NOMO-1 treated with DMSO at 0.1 percent for 48 hours (cell line): Measurements from ENCODE around the gene CYP2F1.
"Not testable (repeated sequence)": the region's sequence is repeated elsewhere in the genome, so short reads cannot be mapped to it uniquely, and the experiment has no call there.

Experiments used
- DNase-seq: peaks from one replicate; lab custom pipeline; 2025; ENCODE audit not compliant: unreplicated experiment; lab: John Stamatoyannopoulos, UW

The CYP2F1 gene

GRCh38 chr19:41114132-41114531, at the start of gene CYP2F1:
TSS of gene CYP2F1 (plus strand) at chr19:41114432. CDS start at chr19:41116189, 1,757 bp downstream.
- no peak for DNase-seq

DNA sequence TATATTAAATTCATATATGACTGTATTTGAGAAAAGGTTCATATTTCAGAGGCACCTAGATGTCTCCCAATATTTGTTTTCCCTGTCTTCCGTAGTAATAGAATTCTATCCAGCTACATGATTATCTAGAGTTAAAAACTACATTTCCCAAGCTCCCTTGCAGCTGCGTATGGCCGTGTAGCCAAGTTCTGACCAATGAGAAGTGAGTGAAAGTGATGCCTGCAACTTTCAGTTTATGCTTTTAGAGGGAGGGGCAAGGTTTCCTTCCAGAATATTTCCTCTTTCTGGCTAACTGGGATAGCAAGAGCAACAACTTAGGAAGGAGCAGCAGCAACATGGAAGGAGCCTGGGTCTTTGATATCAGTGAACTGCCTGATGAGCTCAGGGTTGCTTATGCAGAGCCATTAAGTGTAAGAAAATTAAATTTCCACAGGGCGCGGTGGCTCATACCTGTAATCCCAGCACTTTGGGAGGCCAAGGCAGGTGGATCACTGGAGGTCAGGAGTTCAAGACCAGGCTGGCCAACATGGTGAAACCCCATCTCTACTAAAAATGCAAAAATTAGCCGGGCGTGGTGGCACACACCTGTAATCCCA, 49.2 kb upstream of the CYP2F1 start:
- DNase-seq, result no peak

- DNase-seq, result no peak
Observed at GRCh38 chr19:41076286-41076685, 37.9 kb upstream of the CYP2F1 start.

DNA sequence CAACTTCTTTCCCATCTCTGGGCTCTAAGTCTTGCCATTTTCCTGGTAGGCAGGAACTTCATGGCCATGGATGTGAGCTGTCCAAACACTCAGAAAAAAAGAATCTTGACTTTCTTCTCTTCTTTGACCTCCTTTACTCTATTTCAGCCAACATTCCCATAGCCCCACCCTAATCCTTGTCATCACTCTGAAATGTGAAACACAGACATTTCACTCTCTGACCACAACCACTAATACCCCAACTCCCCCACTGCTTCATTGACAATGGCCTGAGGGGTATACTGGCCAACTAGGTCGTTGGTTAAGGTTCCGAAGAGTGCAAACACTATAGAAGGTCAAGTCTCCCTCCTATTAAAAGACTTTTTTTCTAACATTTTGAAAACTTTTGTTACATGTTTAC, 30.7 kb upstream of the CYP2F1 start:
- no peak for DNase-seq

- DNase-seq, result no peak
Observed at GRCh38 chr19:41085748-41086415, 28.4 kb upstream of the CYP2F1 start.

DNA sequence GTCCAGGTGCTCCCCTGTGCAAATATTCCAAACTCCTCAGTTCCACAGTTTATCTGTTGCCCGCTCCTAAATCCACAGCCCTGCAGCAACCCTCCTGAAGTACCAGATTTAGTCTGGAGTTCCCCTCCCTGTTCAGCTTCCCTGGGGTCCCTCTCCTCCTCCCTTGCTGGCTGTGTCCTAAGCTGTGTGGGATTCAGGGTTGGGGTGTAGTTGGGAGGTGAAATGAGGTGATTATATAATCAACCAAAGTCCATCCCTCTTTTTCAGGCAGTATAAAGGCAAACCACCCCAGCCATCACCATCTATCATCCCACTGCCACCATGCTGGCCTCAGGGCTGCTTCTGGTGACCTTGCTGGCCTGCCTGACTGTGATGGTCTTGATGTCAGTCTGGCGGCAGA, 26.1 kb upstream of the CYP2F1 start, which contains the start of gene CYP2A13:
Gene CYP2A13 (plus strand): TSS at position 301 of the 400 bp plus-strand sequence. CDS start 21 bp downstream, at position 322.
- no peak for DNase-seq

DNA sequence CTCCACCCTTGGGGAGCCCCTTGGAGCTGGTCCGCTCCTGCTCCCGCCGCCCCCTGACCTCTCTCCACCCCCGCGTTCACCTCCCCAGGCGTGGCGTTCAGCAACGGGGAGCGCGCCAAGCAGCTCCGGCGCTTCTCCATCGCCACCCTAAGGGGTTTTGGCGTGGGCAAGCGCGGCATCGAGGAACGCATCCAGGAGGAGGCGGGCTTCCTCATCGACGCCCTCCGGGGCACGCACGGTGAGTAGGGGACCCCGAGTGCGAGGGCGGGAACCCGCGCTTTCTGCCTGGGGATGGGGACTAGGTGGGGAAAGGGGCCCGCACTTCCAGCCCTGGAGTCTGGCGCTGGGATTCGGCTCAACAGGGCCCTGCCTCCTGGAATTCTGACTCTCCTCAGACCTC, 24.3 kb upstream of the CYP2F1 start:
- no peak for DNase-seq

- no peak for DNase-seq
Observed at GRCh38 chr19:41095703-41096102, 18.5 kb upstream of the CYP2F1 start.

DNA sequence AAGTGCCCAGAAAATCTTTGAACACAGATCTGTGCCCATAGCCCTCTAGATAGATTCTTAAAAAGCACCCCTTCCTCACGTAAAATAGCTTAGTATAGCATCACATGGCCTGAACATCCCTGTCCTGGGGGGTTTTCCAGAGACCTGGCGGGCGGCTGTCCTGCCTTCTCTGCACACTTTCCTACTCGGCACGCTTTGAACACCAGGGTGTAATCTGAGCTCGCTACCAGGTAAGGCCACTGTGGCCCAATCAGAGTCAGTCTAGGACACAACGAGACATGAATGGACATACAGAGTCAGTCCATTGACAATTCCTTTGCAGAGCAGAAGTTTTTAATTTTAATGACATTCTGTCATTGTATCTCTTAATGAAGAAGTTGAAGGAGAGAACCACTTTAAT, 17.9 kb upstream of the CYP2F1 start:
- no peak for DNase-seq

DNA sequence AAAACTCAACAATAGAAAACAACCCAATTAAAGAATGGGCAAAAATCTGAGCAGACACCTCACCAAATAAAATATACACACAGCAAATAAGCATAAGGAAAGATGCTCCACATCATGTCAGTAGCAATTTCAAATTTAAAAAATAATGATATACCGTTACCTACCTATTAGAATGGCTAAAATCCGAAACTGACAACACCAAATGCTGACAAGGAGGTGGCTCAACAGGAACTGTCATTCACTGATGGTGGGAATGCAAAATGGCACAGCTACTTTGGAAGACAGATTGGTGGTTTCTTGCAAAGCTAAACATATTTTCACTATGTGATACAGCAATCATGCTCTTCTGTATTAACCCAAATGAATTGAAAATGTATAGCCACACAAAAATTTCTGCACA, 16.9 kb upstream of the CYP2F1 start:
- no peak for DNase-seq

DNA sequence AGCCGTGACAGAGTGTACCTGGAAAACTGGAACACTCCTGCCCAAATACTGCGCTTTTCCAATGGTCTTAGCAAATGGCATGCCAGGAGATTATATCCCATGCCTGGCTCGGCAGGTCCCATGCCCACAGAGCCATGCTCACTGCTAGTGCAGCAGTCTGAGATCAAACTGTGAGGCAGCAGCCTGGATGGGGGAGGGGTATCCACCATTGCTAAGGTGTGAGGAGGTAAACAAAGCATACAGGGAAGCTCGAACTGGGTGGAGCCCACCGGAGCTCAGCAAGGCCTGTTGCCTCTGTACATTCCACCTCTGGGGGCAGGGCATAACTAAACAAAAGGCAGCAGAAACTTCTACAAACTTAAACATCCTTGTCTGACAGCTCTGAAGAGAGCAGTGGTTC, 15.5 kb upstream of the CYP2F1 start:
- DNase-seq, result no peak

- DNase-seq, result not testable (repeated sequence)
Observed at GRCh38 chr19:41102210-41102609, 12.0 kb upstream of the CYP2F1 start.

DNA sequence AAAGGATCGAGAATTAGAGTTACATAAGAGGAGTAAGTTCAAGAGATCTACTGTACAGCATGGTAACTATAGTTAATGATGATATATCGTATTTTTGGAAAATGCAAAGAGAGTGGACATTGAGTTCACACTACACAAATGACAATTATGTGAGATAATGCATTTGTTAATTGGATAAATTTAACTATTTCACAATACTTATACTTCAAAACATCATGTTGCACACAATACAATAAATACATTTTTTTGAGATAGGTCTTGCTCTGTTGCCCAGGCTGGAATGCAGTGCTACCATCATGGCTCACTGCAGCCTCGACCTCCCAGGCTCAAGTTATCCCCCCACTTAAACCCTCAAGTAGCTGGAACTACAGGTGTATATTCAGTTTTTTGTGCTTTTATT, 8.1 kb upstream of the CYP2F1 start:
- DNase-seq, result no peak

- no peak for DNase-seq
Observed at GRCh38 chr19:41111296-41111695, 2.9 kb upstream of the CYP2F1 start.

GRCh38 chr19:41111750-41112295, 2.4 kb upstream of the CYP2F1 start:
- no peak for DNase-seq

- no peak for DNase-seq
Observed at GRCh38 chr19:41112728-41113290, 1.4 kb upstream of the CYP2F1 start.

GRCh38 chr19:41116261-41116660, 2.0 kb downstream of the CYP2F1 start:
- DNase-seq, result no peak

- DNase-seq, result peak; percentile 57
Observed at GRCh38 chr19:41120929-41121911, 7.0 kb downstream of the CYP2F1 start.

DNA sequence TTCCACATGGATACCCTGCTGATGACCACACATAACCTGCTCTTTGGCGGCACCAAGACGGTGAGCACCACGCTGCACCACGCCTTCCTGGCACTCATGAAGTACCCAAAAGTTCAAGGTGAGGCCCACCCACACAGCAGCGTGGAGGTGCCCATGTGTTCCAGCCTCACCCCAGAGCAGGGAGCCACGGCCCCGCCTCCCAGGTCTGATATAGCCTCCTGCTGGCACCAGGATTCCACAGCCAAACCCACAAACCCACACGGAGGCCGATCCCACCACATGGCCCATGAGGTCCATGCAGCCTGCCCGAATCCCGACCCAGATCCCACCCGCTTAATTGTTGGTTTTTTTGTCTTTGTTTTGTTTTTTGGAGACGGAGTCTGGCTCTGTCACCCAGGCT, 8.6 kb downstream of the CYP2F1 start:
- DNase-seq, result not testable (repeated sequence)

DNA sequence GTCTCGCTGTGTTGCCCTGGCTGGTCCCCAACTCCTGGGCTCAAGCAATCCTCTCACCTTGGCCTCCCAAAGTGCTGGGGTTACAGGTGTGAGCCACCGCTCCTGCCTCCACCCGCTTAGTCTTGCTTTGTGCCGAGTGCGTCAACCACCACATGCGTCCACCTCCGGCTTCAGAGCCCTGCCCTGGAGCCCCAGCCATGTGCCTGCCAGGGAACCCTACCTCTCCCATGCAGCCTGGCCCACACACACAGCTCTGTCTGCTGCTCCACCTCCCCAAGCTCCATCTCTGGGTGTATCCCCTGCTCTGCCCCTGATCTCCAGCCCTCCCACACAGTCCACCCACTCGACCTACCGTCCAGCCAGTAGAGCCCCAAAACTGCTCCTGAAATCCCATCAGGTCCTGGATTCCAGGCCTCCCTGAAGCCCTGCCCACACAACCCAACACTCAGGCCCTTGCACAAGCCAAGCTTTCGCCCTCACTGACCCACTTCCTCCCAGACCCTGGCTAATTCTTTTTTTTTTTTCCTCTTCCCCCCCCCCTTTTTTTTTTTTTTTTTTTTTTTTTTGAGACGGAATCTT, 9.6 kb downstream of the CYP2F1 start:
- no peak for DNase-seq

DNA sequence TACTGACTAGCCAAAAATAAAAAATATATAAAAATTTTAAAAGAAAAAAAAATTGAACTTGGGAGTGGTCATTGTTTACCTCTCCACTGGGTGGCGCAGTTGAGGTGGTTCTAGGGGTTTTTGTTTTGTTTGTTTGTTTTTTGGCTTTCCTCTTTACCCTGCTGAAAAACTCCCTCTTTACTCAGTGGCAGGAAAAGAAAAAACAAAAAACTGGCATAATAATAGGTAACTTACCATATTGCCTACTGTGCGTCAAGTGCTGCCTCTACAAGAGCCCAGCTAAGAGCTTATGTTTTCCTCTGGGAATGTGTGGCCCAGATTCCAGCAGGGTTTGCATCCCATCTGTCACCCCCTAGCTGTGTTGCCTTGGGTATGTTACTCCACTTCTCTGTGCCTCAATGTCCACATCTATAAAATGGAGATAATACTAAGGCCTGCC, 12.6 kb downstream of the CYP2F1 start:
- peak; percentile 11 for DNase-seq
